GM19463 (cell line): ENCODE measurements around the gene SLC35E2B.
A peak's percentile ranks its signal among the peaks of the same experiment; 100 is the strongest.

Source experiments
- ATAC-seq: cut with Tn5 transposase; IDR thresholded peaks from one replicate; pipeline ENCODE4 v1.9.1; 2021; ENCODE audit warnings: mild to moderate bottlenecking, moderate library complexity; ENCODE audit not compliant: unreplicated experiment

SLC35E2B gene

DNA sequence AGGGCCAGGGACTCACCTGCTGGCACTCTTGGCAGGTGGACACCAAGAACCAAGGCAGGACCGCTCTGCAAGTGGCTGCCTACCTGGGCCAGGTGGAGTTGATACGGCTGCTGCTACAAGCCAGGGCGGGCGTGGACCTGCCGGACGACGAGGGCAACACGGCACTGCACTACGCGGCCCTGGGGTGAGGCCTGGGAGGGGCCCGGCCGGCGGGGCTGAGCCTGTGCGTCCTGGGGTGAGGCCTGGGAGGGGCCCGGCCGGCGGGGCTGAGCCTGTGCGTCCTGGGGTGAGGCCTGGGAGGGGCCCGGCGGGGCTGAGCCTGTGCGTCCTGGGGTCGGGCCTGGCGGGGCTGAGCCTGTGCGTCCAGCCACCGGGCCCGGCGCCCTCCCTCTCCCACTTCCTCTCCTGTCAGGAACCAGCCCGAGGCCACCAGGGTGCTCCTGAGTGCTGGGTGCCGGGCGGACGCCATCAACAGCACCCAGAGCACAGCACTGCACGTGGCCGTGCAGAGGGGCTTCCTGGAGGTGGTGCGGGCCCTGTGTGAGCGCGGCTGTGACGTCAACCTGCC is 65.2 kb downstream of the SLC35E2B start:
- no peak for ATAC-seq

DNA sequence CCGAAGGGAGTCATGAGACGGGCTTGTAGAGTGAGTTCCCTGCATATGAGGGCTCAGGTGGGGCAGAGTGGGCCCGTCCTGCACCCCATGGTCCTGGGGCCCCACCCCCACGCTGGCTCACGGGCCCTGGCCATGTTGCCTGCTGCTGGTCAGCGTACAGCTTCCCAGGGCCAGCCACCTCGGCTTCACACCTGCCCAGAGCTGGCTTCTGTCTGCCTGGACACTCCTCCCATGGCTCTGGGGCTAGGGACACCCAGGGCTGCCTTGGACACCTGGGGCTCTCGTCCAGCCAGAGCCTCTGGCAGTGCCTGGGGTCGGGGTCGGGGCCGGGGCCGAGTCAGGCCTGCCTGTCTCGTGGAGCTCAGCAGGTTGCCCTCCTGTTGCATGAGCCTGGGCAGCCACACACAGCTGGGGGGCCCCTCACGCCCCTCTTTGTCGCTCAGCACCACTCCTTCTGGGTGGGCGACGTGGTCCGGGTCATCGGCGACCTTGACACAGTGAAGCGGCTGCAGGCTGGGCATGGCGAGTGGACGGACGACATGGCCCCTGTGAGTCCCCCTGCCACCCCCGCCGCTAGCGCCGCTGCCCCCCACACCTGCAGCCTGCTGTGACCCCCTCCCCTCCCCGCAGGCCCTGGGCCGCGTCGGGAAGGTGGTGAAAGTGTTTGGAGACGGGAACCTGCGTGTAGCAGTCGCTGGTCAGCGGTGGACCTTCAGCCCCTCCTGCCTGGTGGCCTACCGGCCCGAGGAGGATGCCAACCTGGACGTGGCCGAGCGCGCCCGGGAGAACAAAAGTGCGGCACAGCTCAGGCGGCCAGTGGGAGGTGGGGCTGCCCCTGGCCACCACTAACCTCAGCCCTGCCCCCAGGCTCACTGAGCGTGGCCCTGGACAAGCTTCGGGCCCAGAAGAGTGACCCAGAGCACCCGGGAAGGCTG is 66.1 kb downstream of the SLC35E2B start:
- no peak for ATAC-seq

DNA sequence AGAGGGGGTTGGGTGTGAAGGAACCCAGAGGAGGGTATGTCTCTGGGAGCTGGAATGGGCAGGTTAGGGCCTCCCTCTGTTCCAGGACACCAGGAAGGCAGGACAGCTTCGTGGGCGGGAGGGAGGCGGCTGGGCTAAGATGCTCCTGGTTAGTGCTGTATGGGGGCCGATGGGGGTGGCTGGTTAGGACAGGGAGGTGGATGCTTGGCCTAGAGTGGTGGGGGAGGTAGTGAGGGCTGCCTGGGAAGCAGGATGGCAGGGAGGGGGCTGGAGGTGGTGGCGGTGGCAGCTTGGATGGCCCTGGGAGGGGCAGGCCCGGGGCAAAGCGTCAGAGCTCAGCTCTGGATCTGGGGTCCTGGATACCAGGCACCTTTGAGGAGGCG is 66.8 kb downstream of the SLC35E2B start:
- ATAC-seq: no peak

DNA sequence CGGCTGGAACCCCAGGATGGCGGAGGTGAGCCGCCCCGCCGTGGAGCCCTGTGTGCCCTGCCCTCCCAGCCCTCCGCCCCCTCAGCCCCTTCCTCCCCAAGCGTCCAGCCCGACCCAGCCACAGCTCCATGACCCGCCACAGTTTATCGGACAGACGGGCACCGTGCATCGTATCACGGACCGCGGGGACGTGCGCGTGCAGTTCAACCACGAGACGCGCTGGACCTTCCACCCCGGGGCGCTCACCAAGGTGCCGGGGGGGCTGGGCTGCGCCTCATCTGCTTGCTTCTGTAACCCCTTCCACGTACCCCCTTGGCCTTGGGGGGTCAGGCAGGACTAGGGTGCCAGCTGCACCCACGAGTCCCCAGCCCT is 67.2 kb downstream of the SLC35E2B start:
- ATAC-seq: no peak

DNA sequence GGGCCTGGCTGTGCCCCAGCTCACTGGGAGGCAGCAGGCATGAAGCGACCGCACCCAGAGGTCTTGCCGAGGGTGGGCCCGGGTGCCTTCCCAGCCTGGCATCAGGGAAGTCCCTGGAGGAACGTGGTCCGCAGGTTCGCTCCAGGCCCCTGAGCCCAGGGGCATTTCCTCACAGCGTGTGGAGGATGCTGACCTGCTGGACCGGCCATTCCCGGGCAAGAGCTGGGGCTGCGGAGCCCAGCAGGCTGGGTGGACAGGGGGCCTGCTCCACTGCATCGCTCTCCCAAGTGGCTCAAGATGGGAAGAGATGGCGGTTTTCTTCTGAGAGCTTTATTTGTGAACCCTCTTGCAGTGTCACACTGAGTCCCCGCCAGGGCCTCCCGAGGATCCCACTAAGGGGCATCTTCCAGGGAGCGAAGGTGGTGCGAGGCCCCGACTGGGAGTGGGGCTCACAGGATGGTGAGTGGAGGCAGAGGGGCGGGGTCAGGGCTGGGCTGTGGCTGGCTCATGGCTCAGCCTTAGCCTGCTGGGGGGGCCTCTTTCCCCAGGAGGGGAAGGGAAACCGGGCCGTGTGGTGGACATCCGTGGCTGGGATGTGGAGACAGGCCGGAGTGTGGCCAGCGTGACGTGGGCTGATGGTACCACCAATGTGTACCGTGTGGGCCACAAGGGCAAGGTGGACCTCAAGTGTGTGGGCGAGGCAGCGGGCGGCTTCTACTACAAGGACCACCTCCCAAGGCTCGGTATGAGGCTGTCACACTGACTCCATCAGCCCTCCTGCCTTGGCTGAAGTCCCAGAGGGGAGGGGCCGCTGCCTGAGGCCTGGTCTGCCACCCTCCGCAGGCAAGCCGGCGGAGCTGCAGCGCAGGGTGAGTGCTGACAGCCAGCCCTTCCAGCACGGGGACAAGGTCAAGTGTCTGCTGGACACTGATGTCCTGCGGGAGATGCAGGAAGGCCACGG is 67.9 kb downstream of the SLC35E2B start:
- no peak for ATAC-seq

DNA sequence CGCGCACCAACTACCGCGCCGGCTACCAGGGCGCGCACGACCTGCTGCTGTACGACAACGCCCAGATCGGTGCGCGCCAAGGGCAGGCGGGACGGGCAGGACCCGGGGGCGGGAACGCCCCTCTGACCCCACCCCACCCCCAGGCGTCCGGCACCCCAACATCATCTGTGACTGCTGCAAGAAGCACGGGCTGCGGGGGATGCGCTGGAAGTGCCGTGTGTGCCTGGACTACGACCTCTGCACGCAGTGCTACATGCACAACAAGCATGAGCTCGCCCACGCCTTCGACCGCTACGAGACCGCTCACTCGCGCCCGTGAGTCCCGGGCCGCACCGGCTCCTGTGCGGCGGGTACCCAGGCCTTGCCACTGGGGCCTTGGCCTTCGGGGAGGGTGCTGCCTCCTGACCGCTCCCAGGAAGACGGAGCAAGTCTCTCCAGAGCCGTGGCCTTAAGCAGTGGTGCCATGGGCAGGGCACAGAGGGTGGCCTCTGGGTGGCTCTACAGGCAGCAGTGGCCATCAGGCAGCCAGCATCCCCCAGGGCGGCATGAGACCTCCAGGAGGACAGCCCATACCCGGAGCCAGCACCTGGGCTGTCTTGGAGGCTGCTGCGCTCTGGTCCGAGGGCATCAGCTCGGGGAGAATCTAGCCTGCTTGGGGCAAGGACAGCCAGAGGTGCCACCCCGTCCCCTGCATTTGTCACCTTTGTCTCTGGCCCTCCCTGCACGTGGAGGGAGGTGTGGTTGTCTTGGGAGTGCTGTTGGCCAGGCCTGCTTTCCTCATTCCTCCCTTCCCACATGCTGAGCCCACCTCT is 68.8 kb downstream of the SLC35E2B start:
- no peak for ATAC-seq

DNA sequence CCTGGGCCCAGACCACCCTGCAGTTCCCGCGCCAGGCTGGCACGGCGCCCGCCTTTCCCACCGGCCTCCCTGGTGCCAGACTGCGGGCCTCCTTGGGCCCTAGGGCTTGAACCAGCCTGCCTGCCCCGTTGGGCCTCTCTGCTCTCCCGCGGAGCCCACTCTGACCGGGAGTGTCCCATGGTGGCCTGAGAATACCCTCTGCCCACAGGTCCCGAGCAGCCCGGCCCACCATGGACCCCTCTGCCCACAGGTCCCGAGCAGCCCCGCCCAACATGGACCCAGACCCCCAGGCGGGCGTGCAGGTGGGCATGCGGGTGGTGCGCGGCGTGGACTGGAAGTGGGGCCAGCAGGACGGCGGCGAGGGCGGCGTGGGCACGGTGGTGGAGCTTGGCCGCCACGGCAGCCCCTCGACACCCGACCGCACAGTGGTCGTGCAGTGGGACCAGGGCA is 69.4 kb downstream of the SLC35E2B start:
- no peak for ATAC-seq

DNA sequence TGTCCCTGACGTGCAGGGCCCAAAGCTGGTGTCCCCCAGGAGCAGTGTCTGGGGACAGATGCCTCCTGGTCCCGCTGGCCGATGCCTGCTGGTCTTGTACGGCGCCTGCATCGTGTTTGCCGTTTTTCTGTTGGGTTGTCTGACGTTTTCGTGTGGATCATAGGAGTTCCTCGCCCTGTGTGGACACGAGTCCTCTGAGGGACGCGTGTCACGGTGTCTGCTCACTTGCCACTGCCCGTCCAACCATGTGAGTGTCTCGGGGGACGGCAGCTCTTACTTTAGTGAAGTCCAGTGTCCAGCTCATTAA is 69.9 kb downstream of the SLC35E2B start:
- no peak for ATAC-seq

DNA sequence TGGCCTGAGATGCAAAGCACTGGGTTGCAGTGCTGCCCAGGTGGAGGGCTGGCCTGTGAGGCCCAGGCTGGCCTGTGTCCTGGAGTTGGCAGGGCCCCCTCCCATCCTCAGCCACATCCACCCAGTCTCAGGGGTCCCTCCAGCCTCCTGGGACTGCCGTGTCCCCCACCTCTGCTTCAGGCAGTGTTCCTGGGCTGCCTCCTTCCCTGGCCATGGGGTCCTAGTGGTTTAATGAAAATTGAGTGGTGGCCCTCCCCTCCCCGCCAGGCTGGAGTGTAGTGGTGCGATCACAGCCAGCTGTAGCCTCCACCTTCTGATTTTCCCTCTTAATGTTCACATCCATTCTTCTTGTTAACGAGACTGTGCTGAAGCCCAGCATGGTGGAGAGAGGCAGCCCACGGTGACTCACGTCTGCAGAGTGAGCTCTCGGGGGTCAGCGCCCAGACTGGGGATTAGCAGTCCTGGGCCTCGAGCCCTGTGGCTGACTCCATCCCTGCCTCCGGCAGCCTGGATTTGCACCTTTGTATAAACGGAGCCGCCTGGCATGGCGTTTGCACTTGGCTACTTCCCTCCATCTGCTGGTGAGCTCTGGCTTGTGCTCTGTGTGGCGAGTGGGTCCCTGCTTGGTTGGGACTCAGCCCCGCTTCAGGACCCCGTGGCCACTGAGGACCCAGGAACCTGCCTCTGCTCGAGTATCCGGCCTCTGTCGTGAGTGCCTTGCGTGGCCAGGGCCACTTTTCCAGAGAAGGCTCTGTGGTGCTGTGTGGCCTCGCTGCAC is 70.4 kb downstream of the SLC35E2B start:
- ATAC-seq: no peak

DNA sequence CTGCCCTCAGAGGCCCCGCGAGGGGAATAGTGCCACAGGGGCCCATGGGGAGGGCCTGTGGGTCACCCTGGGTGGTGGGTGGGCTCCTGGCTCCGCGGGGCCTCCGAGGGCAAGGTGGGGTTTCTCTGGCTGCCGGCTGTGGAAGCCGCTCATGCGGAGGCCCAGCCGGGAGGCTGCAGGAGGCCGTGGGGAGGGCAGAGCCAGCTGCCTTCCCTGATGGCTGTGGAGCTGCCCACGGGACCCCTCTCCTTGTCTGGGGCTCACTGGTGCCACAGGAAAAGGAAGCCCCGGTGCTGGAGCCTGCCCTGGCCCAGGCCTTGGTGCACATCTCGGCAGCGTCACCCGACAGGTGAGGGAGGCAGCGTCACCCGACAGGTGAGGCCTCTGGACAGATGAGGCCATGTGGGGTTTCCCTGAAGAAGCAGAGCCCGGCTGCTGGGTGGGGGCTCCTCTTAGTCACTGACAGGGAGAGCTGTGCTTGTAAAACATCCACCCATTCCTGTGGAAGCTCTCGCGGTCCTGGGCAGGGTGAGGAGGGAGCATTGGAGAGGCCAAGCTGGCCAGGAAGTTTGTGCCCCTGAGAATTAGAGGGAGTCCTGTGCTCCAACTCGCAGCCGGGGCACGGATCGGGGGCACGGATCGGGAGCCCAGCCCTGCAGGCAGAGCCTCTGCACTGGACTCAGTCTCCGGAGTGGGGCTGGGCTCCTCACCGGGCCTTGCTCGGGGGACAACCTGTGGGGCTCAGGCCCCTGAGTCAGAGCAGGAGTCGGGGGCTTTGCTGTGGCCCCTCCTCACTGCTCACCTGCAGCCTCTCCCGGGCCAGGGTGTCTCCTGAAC is 71.2 kb downstream of the SLC35E2B start:
- no peak for ATAC-seq

DNA sequence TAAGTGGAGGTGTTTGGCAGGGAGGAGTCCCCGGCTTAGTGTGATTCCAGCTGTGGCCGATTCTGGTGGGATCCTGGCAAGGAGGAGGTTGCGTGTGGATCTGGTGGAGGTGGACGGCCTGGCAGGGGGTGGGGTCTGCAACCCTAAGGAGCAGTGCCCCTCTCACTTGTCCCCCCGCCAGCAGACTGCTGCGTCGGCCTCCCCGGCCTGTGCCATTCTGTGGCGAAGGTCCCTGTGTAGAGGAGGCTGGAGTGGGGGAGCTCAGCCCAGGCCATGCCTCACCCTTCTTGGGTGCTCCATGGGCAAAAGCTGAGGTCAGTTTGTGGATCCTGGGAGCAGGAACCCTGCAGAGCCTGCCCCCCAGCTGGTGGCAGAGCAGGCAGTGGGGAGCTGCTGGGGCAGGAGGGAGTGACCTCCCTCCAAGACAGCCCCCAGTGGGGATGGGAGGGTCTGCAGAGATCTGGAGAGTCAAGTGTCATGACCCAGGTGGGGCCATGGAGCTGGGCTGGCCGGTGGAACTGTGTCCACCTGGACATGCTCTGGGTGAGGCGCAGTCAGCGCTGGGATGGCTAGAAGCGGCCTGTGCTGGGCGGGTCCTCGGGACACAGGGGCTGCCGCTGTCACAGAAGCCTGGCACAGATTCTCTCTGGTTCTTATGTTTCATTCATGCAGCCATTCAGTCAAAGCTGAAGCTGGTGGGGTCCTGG is 72.0 kb downstream of the SLC35E2B start:
- ATAC-seq: no peak

DNA sequence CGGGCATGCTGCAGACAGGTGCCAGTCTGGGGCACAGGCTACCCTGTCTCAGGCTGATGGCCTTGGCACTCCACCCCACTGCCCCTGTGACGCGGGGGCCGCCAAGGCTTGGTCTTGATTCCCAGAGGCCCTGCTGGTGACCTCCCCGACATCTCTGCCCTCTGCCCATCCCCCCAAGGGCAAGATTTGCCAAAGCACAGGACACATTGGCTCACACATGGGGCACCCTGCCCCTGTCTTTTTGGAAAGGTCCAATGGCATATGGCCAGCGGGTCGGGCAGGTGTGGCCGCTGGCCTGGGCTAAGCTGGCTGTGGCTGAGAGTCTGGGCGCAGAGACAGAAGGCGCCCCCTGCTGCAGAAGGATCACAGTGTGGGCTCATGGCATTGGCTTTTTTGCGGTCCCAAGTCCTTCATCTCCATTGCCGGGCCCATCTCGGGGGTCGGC is 72.7 kb downstream of the SLC35E2B start:
- ATAC-seq: no peak

DNA sequence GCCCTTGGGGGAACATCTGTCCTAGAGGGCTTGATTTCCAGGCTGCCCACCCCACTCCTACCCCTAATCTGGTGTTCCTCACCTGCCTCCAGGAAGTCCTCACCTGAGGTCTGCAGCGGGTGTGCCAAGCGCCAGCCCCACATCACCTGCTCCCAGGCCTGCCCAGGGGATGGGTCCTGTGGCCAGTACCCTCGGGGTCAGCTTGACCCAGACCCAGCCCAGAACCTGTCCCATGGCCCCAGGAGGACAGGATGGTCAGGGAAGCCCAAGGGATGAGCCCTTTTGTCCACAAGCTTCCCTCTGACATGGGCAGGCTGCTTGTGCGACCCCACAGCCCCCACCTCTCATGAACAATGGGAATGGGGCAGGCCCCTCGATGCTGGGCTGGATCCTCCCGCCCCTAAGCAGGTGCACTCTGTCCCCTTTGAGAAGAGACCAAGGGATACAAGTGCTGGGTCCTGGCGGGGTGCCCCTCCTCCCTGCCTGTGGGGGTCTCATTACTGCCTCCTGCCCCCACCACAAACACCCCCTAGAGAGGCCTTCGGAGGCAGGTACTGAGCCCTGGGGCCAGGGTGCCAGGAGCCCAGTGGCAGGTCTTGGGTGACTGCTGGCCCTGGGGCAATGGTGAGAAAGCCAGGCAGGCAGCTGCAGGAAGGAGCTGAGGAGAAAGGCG is 74.1 kb downstream of the SLC35E2B start:
- ATAC-seq: no peak

DNA sequence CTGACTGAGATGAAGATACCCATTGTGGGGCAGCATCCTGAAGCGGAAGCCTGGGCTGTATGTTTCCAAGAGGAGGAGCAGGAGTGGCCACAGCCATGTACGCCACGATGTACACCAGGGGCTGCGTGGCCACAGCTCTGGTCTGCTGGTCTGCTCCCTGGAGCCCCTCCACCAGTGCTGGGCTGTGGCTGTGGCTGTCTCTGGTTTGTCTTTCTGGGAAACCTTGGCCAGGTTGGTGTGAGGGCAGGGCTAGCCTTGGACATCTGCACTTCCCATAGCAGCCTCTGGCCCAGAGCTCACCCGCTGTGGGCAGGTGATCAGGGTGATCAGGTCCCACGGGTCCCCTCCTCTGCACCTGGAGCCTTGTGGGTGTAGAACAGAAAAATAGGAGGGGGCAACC is 74.7 kb downstream of the SLC35E2B start:
- no peak for ATAC-seq

DNA sequence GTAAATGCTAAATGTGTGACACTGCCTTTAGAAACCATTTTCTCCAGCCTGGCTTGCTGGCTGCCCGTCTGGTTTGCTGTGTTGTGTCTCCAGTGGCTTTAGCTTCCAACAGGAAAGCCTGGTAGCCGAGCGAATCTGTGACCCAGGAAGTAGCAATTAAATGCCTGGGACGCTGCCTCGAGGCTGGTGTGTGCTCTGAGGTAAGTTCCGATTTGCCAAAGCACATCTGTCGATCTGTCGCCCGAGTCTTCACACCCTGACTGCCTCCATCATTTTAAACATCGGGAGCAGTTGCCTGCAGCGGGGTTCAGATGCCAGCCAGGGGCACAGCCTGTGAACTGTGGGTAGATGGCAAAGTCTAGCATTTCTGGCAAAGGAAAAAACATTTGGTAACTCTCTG is 75.1 kb downstream of the SLC35E2B start:
- no peak for ATAC-seq

DNA sequence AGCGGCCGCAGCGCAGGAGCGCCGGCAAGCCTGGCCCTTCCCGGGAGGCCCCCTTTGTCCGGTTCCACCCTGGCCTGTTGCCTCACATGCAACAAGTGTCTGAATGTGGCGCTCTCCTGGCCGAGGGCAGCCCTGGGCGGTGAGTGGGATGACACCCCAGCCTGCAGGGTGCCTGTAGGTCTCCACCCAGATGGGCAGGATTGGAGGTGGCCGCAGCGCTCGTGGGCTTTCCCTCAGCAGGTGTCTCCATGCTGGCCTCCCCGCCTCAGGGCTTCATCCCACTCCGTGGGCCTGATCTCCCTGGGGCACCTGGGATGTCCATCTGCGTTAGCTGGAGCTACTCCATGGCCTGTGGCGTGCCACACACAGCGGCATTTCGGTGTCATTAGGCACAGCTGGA is 75.8 kb downstream of the SLC35E2B start:
- no peak for ATAC-seq

DNA sequence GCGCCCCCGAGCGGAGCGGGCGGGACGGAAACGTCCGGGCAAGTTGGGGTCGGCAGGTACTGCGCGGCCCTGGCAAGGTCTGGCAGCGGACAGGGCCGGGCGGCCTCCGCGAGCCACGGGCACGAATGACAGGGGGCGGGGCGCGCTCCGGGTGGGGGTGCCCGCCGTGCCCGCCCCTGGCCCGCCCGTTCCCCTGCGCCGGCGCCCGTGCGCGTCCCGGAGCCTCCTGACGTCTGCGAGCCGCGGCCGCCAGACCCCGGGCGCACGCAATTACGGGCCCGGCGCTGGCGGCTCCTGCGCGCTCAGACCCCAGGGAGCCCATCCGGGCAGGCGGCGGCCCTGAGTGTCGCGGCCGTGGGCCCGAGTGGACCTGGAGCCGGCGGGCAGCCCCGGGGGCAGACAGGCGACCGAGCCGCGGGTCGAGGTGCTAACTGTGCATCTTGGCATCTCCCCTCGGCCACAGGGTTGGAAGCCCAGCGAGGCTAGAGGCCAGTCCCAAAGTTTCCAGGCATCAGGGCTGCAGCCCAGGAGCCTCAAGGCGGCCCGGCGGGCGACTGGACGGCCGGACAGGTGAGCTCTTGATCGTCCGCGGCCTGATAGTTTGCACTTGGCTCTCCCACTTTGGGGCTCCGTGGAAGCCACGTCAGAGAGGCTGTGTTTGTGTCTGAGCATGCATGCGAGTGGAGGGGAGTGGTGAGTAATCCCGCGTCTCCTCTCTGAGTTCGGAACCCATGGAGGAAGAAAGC is 76.4 kb downstream of the SLC35E2B start:
- peak; percentile 21 for ATAC-seq
